Hepatocyte (in vitro differentiated cells): ENCODE results near the gene EGR2. TPM values are rescaled to one million over a fixed set of nuclear protein-coding genes. Genes with fewer than 3 reads are reported as not detected.

ENCODE experiments used
- DNase-seq: peaks from one replicate; pipeline ENCODE4 v3.0.0-alpha.2; 2016; ENCODE audit warnings: low spot score
- H2AFZ ChIP-seq: fragments of 200-600 bp; sonication (generic); 2 replicates; pipeline ENCODE4 v1.6.0; 2016; ENCODE audit warnings: antibody characterized with exemption, mild to moderate bottlenecking
- H3K27ac ChIP-seq: fragments of 200-600 bp; sonication (generic); 2 replicates; pipeline ENCODE4 v1.5.1; 2016; ENCODE audit warnings: mild to moderate bottlenecking
- H3K27me3 ChIP-seq: fragments of 200-600 bp; sonication (generic); 2 replicates; pipeline ENCODE4 v1.6.1; 2016
- H3K36me3 ChIP-seq: fragments of 200-600 bp; sonication (generic); replicated peaks from 2 replicates; pipeline ENCODE4 v1.5.1; 2016; ENCODE audit warnings: low read depth; ENCODE audit not compliant: insufficient read depth
- H3K4me1 ChIP-seq: fragments of 200-600 bp; sonication (generic); 2 replicates; pipeline ENCODE4 v1.5.1; 2016; ENCODE audit warnings: mild to moderate bottlenecking, moderate library complexity; ENCODE audit not compliant: insufficient read depth
- H3K4me2 ChIP-seq: fragments of 200-600 bp; sonication (generic); 2 replicates; pipeline ENCODE4 v1.6.0; 2016
- H3K4me3 ChIP-seq: fragments of 200-600 bp; sonication (generic); 2 replicates; pipeline ENCODE4 v1.5.1; 2016; ENCODE audit warnings: mild to moderate bottlenecking
- H3K79me2 ChIP-seq: fragments of 200-600 bp; sonication (generic); 2 replicates; pipeline ENCODE4 v1.6.0; 2017; ENCODE audit warnings: mild to moderate bottlenecking
- H3K9me2 ChIP-seq: fragments of 200-600 bp; sonication (generic); replicated peaks from 2 replicates; pipeline ENCODE4 v1.6.0; 2017; ENCODE audit warnings: mild to moderate bottlenecking; ENCODE audit not compliant: insufficient read depth
- H3K9me3 ChIP-seq: fragments of 200-600 bp; sonication (generic); 2 replicates; pipeline ENCODE4 v1.5.1; 2016; ENCODE audit warnings: low read depth, mild to moderate bottlenecking
- H4K20me1 ChIP-seq: fragments of 200-600 bp; sonication (generic); 2 replicates; pipeline ENCODE4 v1.6.0; 2016; ENCODE audit warnings: mild to moderate bottlenecking; ENCODE audit not compliant: insufficient read depth, poor library complexity, severe bottlenecking
- CTCF ChIP-seq: fragments of 200-600 bp; sonication (generic); IDR thresholded peaks from 2 replicates; pipeline ENCODE4 v1.5.1; 2016; ENCODE audit warnings: antibody characterized with exemption, mild to moderate bottlenecking; ENCODE audit not compliant: poor library complexity
- EZH2 ChIP-seq: fragments of 200-600 bp; sonication (generic); IDR thresholded peaks from 2 replicates; pipeline ENCODE4 v1.6.1; 2016; ENCODE audit warnings: antibody characterized with exemption, mild to moderate bottlenecking, borderline replicate concordance
- EZH2phosphoT487 ChIP-seq: fragments of 200-600 bp; sonication (generic); IDR thresholded peaks from one replicate; pipeline ENCODE4 v1.6.1; 2018; ENCODE audit warnings: antibody characterized with exemption, mild to moderate bottlenecking, low read depth, moderate library complexity; ENCODE audit not compliant: unreplicated experiment, severe bottlenecking
- WGBS: methylation state at CpG from one replicate; pipeline ENCODE4 v1.1.6; 2016; ENCODE audit warnings: low lambda C conversion rate; ENCODE audit errors: missing lambda C conversion rate; 5-methylcytosine and 5-hydroxymethylcytosine counted together
- polyA plus RNA-seq: library from polyadenylated mRNA; unstranded; fragments of >200 nt; fragmentation: Nextera tagmentation; extraction: Ambion mirVana; gene quantifications from 2 replicates; pipeline ENCODE4 v1.2.1, GENCODE V29; 2016
- total RNA-seq: library from RNA; depleted of rRNA; stranded (reverse); fragments of >200 nt; gene quantifications from 2 replicates; pipeline ENCODE4 v1.2.3, GENCODE V29; 2014

Gene EGR2
- total and polyA plus RNA-seq, 2 experiments from 2014 or later = 10.4 to 11.5 TPM

DNA sequence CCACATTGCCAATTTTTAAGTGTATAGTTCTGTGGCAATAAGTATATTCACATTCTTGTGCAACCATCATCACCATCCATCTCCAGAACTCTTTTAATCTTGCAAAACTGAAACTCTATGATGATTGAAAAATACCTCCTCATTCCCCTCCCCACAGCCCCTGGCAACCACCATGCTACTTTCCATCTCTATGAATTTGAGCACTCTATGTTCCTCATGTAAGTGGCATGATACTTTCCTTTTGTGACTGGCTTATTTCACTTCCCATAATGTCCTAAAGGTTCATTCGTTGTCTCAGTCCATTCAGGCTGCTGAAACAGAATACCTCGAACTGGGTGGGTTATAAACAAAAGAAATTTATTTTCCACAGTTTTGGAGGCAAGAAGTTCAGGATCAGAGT is 23.4 kb upstream of the EGR2 start:
- Histone ChIP-seq H3K27ac (no peak overlapping the region), H3K79me2 (no peaks in the 10 kb centered on the region), H3K4me1 (no peaks in the 10 kb centered on the region), H4K20me1 (no peaks in the 10 kb centered on the region), H2AFZ (no peak overlapping the region), H3K9me2 (no peaks in the 10 kb centered on the region), H3K4me3 (no peak overlapping the region), H3K4me2 (no peak overlapping the region), H3K36me3 (no peaks in the 10 kb centered on the region), H3K27me3 (peaks cover 4% of the 10 kb centered on the region), H3K9me3 (no peaks in the 10 kb centered on the region)
- WGBS = 74% methylated on average over 2 of the region's 2 CpGs
- no peak for DNase-seq
- TF ChIP-seq EZH2 (no peak), CTCF (no peak), EZH2phosphoT487 (no peak)

DNA sequence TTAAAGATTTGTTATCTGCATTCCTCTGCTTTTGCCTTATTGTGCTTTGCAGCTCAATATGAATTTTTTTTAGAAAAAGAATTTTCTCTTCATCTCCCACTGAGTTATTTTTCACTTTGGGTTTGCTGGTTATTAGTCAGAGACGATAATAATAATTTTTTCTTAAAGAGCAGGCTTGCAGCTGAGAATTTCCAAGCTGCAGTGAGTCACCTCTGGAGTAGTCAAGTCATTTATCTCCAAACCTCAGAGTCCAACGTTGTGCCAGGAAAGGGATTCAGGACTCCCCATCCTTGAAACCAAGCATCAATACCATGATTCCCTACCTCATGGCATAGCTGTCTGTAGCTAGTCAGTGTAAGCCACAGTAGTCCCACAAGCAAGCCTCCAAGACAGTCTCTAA is 15.2 kb upstream of the EGR2 start:
- Histone ChIP-seq H3K36me3 (no peaks in the 10 kb centered on the region), H3K9me3 (no peaks in the 10 kb centered on the region), H4K20me1 (no peaks in the 10 kb centered on the region), H3K4me2 (no peak overlapping the region), H3K9me2 (no peaks in the 10 kb centered on the region), H3K4me1 (no peaks in the 10 kb centered on the region), H3K79me2 (no peaks in the 10 kb centered on the region), H3K27me3 (no peaks in the 10 kb centered on the region), H3K4me3 (no peak overlapping the region), H3K27ac (no peak overlapping the region), H2AFZ (no peak overlapping the region)
- no peak for TF ChIP-seq EZH2phosphoT487
- no peak for TF ChIP-seq EZH2
- no peak for TF ChIP-seq CTCF
- DNase-seq = no peak
- 65% methylated on average over 2 of the region's 2 CpGs for WGBS

- Histone ChIP-seq H3K27ac (no peak overlapping the region), H3K9me2 (no peaks in the 10 kb centered on the region), H3K36me3 (no peaks in the 10 kb centered on the region), H3K4me1 (no peaks in the 10 kb centered on the region), H4K20me1 (no peaks in the 10 kb centered on the region), H3K79me2 (no peaks in the 10 kb centered on the region), H3K27me3 (no peaks in the 10 kb centered on the region), H2AFZ (no peak overlapping the region), H3K9me3 (no peaks in the 10 kb centered on the region), H3K4me3 (no peak overlapping the region), H3K4me2 (no peak overlapping the region)
- 65% methylated on average over 4 of the region's 4 CpGs for WGBS
- TF ChIP-seq EZH2 (no peak), CTCF (no peak), EZH2phosphoT487 (no peak)
- DNase-seq = no peak
Measured at GRCh38 chr10:62830679-62831078, 14.5 kb upstream of the EGR2 start.

- Histone ChIP-seq H3K4me3 (no peak overlapping the region), H3K4me2 (no peak overlapping the region), H2AFZ (no peak overlapping the region), H3K79me2 (no peaks in the 10 kb centered on the region), H4K20me1 (no peaks in the 10 kb centered on the region), H3K9me2 (no peaks in the 10 kb centered on the region), H3K36me3 (no peaks in the 10 kb centered on the region), H3K27ac (no peak overlapping the region), H3K27me3 (no peaks in the 10 kb centered on the region), H3K4me1 (no peaks in the 10 kb centered on the region), H3K9me3 (no peaks in the 10 kb centered on the region)
- WGBS = 82% methylated on average over 2 of the region's 2 CpGs
- DNase-seq = no peak
- TF ChIP-seq EZH2phosphoT487 (no peak), CTCF (no peak), EZH2 (no peak)
Measured at GRCh38 chr10:62829622-62830021, 13.5 kb upstream of the EGR2 start.
